Calu3 (cell line): ENCODE measurements around the gene CAPRIN1. TPM values are rescaled to one million over a fixed set of nuclear protein-coding genes. Genes with fewer than 3 reads are reported as not detected.

ENCODE experiments used
- BruUV-seq: library from RNA; stranded (reverse); fragments of 400-500 nt; replicated peaks from 2 replicates; lab custom pipeline; 2021; lab: Mats Ljungman, UMichigan
- CTCF ChIA-PET: fragments of 300-600 bp; sonication (Branson Sonifier 250); formaldehyde crosslinking; loops from one replicate; lab custom pipeline; 2022; ENCODE audit warnings: antibody characterized with exemption; lab: Charles Lee
- DNase-seq: peaks from one replicate; pipeline ENCODE4 v3.0.0; 2022
- H3K27ac Mint-ChIP-seq: one replicate; pipeline ENCODE4 v1.8.0; 2022; ENCODE audit warnings: mixed read lengths; ENCODE audit not compliant: unreplicated experiment
- H3K27me3 Mint-ChIP-seq: one replicate; pipeline ENCODE4 v1.8.0; 2022; ENCODE audit warnings: mixed read lengths; ENCODE audit not compliant: unreplicated experiment
- H3K36me3 Mint-ChIP-seq: one replicate; pipeline ENCODE4 v1.8.0; 2022; ENCODE audit warnings: mild to moderate bottlenecking, moderate library complexity, mixed read lengths; ENCODE audit not compliant: insufficient read depth, unreplicated experiment
- H3K4me1 Mint-ChIP-seq: one replicate; pipeline ENCODE4 v1.8.0; 2022; ENCODE audit warnings: mild to moderate bottlenecking, low read depth, mixed read lengths; ENCODE audit not compliant: unreplicated experiment
- H3K4me3 Mint-ChIP-seq: one replicate; pipeline ENCODE4 v1.8.0; 2022; ENCODE audit warnings: mild to moderate bottlenecking, low read depth, moderate library complexity, mixed read lengths; ENCODE audit not compliant: unreplicated experiment
- H3K9me3 Mint-ChIP-seq: one replicate; pipeline ENCODE4 v1.8.0; 2022; ENCODE audit warnings: low read depth, mixed read lengths; ENCODE audit not compliant: unreplicated experiment
- CTCF ChIP-seq: fragments of 200-600 bp; IDR thresholded peaks from one replicate; pipeline ENCODE4 v1.8.0; 2022; ENCODE audit warnings: antibody characterized with exemption; ENCODE audit not compliant: unreplicated experiment
- intact Hi-C: fragments of 100-400 bp; cut with micrococcal nuclease; formaldehyde crosslinking; loops from one replicate; pipeline ENCODE4 v1.10.0; 2022; ENCODE audit not compliant: unreplicated experiment
- total RNA-seq: library from RNA; stranded (reverse); gene quantifications from 2 replicates; pipeline ENCODE4 v1.2.3, GENCODE V29; 2022

CAPRIN1 gene
- total RNA-seq, 1 experiment from 2014 or later, result 268 TPM

DNA sequence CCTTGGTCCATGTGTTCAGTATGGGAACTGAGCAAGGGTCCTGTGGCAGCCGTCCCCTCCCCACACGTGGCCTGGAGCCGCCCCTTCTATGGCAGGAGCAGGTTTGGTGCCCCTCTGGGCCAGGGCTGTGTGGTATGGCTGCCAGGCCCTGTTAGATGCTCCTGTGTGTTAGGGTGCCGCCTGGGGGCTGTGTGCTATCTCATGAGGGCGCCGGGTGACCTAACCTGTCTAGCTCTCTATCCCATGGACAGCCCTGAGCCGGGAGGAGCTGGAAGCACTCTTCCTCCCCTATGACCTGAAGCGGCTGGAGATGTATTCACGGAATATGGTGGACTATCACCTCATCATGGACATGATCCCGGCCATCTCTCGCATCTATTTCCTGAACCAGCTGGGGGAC, 88.6 kb downstream of the CAPRIN1 start:
- Mint-ChIP-seq H3K27me3 (no peaks in the 10 kb centered on the region), H3K9me3 (no peaks in the 10 kb centered on the region), H3K4me1 (no peaks in the 10 kb centered on the region), H3K36me3 (peaks cover 52% of the 10 kb centered on the region), H3K4me3 (no peak overlapping the region), H3K27ac (no peak overlapping the region)
- no peak for DNase-seq
- TF ChIP-seq CTCF, result no peak
- BruUV-seq, result no TSS peak
- CTCF ChIA-PET, result interaction anchor here (0.5 kb wide), 1 partner anchor 123 kb away, joined by 7 read pairs; no protein-coding TSS in a partner anchor
- intact Hi-C loops, result no loop called here

DNA sequence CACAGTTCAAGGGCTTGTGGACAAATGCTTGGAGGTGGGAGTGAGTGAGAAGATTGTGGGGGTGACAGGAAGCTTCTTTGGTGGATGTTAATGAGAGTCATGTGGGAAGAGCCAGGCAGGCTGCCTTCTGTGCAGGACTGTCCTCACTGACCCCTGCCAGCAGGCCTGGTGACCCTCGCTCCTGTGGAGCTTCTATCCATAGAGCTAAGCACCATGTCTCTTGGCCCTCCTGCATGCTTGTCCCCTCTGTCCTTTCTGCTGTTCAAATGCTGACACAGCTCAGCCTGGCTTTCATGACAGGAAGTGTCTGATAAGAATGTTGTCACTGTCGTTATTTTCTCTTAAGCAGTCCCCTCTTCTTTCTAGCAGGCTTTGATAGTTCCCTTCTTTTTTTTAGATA, 91.5 kb downstream of the CAPRIN1 start:
- CTCF ChIA-PET, result no interaction called here
- H3K27me3 Mint-ChIP-seq, result no peaks in the 10 kb centered on the region
- peaks cover 35% of the 10 kb centered on the region for H3K36me3 Mint-ChIP-seq
- no peak overlapping the region for H3K4me3 Mint-ChIP-seq
- H3K4me1 Mint-ChIP-seq, result no peaks in the 10 kb centered on the region
- no peak for TF ChIP-seq CTCF
- H3K9me3 Mint-ChIP-seq, result no peaks in the 10 kb centered on the region
- no peak overlapping the region for H3K27ac Mint-ChIP-seq
- no TSS peak for BruUV-seq
- intact Hi-C loops, result no loop called here
- no peak for DNase-seq

DNA sequence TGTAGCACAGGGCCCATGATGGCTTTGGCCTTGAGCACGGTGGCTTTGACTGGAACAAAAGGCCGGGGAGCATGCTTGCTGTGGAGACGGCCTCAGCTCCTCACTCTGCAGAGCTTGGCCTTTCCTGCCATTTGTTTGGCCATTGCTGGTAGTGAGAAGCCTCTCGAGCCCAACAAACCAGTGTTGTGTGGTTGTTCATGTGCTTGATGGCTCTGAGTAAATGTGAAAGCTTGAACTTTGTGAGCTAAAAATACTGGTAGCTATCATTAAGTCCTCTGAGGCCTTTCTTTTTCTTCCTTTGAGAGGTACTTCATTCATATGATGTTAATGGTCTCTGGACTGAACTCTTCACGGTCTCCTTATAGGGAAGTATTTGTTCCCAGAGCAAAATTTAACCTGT, 93.5 kb downstream of the CAPRIN1 start:
- CTCF ChIA-PET, result no interaction called here
- Mint-ChIP-seq H3K27ac (no peak overlapping the region), H3K4me1 (no peaks in the 10 kb centered on the region)

GRCh38 chr11:34145847-34146381, 94.4 kb downstream of the CAPRIN1 start:
- no peak for TF ChIP-seq CTCF
- no peaks in the 10 kb centered on the region for H3K9me3 Mint-ChIP-seq
- no peak overlapping the region for H3K27ac Mint-ChIP-seq
- peaks cover 39% of the 10 kb centered on the region for H3K36me3 Mint-ChIP-seq
- H3K4me3 Mint-ChIP-seq, result no peak overlapping the region
- intact Hi-C loops, result no loop called here
- H3K4me1 Mint-ChIP-seq, result no peaks in the 10 kb centered on the region
- no peak for DNase-seq
- H3K27me3 Mint-ChIP-seq, result no peaks in the 10 kb centered on the region
- no TSS peak for BruUV-seq
- CTCF ChIA-PET, result no interaction called here

More for the DNA sequence above, 93.5 kb downstream of the CAPRIN1 start:
- no TSS peak for BruUV-seq
- Mint-ChIP-seq H3K9me3 (no peaks in the 10 kb centered on the region), H3K4me3 (no peak overlapping the region), H3K27me3 (no peaks in the 10 kb centered on the region), H3K36me3 (peaks cover 39% of the 10 kb centered on the region)
- no peak for TF ChIP-seq CTCF
- intact Hi-C loops, result no loop called here
- DNase-seq, result no peak
